ENCODE measurements around the gene ATP5MK.

DNA sequence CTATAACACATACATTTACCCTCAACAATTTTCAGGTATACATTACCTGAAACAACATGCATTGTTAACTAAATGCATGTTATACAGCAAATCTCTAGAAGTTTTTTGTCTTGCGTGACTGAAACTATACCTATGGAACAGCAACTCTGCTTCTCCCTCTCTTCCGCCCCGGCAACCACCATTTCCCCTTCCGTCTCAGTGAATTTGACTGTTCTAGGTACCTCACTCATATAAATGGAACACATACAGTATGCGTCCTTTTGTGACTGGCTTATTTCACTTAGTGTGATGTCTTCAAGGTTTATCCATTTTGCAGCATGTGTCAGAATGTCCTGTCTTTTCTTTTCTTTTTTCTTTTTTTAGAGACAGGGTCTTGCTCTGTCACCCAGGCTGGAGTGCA lies 33.4 kb upstream of the ATP5MK start:
- no peak for TF ChIP-seq JUN (CRISPR knock-in tag; IDR thresholded peaks at IDR 0.05)
- TF ChIP-seq, protein P1, sequence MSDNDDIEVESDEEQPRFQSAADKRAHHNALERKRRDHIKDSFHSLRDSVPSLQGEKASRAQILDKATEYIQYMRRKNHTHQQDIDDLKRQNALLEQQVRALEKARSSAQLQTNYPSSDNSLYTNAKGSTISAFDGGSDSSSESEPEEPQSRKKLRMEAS (CRISPR knock-in tag; IDR thresholded peaks at IDR 0.05) = no peak
- TF ChIP-seq NR2C2 (CRISPR knock-in tag; IDR thresholded peaks at IDR 0.05) = no peak
- TF ChIP-seq, protein P2, sequence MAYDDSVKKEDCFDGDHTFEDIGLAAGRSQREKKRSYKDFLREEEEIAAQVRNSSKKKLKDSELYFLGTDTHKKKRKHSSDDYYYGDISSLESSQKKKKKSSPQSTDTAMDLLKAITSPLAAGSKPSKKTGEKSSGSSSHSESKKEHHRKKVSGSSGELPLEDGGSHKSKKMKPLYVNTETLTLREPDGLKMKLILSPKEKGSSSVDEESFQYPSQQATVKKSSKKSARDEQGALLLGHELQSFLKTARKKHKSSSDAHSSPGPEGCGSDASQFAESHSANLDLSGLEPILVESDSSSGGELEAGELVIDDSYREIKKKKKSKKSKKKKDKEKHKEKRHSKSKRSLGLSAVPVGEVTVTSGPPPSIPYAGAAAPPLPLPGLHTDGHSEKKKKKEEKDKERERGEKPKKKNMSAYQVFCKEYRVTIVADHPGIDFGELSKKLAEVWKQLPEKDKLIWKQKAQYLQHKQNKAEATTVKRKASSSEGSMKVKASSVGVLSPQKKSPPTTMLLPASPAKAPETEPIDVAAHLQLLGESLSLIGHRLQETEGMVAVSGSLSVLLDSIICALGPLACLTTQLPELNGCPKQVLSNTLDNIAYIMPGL (CRISPR knock-in tag; IDR thresholded peaks at IDR 0.05) = no peak
- TF ChIP-seq, protein P3, sequence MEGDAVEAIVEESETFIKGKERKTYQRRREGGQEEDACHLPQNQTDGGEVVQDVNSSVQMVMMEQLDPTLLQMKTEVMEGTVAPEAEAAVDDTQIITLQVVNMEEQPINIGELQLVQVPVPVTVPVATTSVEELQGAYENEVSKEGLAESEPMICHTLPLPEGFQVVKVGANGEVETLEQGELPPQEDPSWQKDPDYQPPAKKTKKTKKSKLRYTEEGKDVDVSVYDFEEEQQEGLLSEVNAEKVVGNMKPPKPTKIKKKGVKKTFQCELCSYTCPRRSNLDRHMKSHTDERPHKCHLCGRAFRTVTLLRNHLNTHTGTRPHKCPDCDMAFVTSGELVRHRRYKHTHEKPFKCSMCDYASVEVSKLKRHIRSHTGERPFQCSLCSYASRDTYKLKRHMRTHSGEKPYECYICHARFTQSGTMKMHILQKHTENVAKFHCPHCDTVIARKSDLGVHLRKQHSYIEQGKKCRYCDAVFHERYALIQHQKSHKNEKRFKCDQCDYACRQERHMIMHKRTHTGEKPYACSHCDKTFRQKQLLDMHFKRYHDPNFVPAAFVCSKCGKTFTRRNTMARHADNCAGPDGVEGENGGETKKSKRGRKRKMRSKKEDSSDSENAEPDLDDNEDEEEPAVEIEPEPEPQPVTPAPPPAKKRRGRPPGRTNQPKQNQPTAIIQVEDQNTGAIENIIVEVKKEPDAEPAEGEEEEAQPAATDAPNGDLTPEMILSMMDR (IDR thresholded peaks at IDR 0.05) = no peak
- TF ChIP-seq, protein P4, sequence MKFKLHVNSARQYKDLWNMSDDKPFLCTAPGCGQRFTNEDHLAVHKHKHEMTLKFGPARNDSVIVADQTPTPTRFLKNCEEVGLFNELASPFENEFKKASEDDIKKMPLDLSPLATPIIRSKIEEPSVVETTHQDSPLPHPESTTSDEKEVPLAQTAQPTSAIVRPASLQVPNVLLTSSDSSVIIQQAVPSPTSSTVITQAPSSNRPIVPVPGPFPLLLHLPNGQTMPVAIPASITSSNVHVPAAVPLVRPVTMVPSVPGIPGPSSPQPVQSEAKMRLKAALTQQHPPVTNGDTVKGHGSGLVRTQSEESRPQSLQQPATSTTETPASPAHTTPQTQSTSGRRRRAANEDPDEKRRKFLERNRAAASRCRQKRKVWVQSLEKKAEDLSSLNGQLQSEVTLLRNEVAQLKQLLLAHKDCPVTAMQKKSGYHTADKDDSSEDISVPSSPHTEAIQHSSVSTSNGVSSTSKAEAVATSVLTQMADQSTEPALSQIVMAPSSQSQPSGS (CRISPR knock-in tag; IDR thresholded peaks at IDR 0.05; ENCODE audit: borderline replicate concordance, low read depth) = no peak
- TF ChIP-seq FOXJ3 (CRISPR knock-in tag; IDR thresholded peaks at IDR 0.05; ENCODE audit: borderline replicate concordance) = no peak
- TF ChIP-seq ESRRA (CRISPR knock-in tag; IDR thresholded peaks at IDR 0.05; ENCODE audit: borderline replicate concordance) = no peak
- TF ChIP-seq, protein P5, sequence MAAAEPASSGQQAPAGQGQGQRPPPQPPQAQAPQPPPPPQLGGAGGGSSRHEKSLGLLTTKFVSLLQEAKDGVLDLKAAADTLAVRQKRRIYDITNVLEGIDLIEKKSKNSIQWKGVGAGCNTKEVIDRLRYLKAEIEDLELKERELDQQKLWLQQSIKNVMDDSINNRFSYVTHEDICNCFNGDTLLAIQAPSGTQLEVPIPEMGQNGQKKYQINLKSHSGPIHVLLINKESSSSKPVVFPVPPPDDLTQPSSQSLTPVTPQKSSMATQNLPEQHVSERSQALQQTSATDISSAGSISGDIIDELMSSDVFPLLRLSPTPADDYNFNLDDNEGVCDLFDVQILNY (CRISPR knock-in tag; IDR thresholded peaks at IDR 0.05) = no peak
- TF ChIP-seq, protein P6, sequence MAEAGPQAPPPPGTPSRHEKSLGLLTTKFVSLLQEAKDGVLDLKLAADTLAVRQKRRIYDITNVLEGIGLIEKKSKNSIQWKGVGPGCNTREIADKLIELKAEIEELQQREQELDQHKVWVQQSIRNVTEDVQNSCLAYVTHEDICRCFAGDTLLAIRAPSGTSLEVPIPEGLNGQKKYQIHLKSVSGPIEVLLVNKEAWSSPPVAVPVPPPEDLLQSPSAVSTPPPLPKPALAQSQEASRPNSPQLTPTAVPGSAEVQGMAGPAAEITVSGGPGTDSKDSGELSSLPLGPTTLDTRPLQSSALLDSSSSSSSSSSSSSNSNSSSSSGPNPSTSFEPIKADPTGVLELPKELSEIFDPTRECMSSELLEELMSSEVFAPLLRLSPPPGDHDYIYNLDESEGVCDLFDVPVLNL (CRISPR knock-in tag; IDR thresholded peaks at IDR 0.05; ENCODE audit: borderline replicate concordance, low read depth) = no peak
